ENCODE data around the gene TSPAN33. TPM values are rescaled to one million over a fixed set of nuclear protein-coding genes. Genes with fewer than 3 reads are reported as not detected.

TSPAN33 gene, protein sequence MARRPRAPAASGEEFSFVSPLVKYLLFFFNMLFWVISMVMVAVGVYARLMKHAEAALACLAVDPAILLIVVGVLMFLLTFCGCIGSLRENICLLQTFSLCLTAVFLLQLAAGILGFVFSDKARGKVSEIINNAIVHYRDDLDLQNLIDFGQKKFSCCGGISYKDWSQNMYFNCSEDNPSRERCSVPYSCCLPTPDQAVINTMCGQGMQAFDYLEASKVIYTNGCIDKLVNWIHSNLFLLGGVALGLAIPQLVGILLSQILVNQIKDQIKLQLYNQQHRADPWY
- 0.39 and 0.43 TPM in 2 replicates for total RNA-seq

DNA sequence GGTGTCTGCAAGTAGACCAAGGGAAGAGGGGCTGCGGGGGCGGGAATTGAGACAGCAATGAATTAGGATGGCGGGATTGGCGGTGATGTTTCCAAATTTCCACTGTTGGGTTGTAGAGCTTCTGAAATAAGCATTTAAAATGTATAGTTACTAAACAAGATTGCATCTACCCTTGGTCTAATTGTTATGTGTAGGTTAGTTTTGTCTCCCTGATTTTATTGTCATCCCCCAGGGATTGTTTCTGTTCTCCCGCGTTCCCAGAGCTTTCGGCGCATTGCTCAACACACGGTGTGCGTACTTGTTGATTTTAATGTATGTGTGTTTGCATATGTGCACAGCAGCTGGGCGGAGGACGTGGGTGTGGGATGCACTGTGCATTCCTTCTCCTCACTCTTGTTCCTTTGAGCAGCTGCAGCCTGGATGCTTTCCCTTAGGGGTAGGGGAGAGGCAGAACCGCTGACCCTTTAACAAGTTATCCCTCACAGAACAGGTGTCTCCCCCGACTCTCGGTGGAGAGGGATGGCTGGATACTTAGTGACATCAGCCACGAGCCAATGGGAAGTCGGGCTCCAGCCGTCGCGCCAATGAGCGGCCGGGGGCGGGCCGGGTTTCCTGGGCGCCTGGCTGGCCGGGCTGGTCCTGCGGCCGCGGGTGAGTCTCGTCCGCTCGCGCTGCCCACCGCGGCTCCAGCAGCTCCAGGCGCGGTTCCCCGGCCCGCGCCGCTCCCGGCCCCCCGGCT is at the start of gene TSPAN33:
Gene TSPAN33, plus strand, starts transcription at position 613 of the 739 bp plus-strand sequence. CDS start 274 bp downstream, outside the sequence.

DNA sequence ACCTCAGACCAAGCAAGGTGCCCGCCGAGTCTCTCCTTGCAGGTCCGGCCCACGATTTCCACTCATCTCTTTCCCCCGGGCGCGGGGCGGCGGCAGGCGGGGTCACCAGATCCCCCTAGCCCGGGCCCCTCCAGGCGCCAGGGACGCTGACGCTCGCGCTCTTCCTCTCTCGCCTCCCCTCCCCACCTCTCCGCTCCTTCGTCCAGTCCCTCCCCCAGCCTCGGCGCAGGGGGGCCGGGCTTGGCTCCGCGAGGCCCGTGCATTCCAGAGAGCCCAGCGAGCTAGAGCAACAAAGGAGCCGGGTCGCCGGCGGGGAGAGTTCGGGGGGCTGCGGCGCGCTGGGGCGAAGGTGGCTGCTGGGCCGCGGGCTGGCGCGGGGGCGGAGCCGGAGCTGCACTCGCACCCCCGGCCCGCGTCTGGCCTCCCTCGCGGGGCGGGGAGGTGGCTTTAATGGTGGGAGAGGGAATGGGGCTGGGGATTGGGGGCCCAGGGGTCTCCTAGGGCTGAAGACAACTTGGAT is 43.9 kb downstream of the TSPAN33 start, which contains the start of gene SMO:
Gene SMO, plus strand, starts transcription at position 262 of the 520 bp plus-strand sequence. CDS start 519 bp downstream, outside the sequence.

Small RNA genes lying within 50 kb of the gene (small RNA-seq; reads per million reads assigned to genes)
- gene RNY1P11: 0.69 reads per million, percentile 25 among the genes with 10 or more reads in this experiment

Other genes with a start within 250 kb of the TSPAN33 start
- not detected in 2 replicates for gene KCP, start 234.0 kb upstream of the TSPAN33 start, total RNA-seq
- 0.22 and 0.26 TPM in 2 replicates for gene IRF5, start 206.8 kb upstream of the TSPAN33 start, total RNA-seq
- 47.3 and 57.4 TPM in 2 replicates for gene TNPO3, start 89.6 kb upstream of the TSPAN33 start, total RNA-seq
- gene SMO, start 43.9 kb downstream of the TSPAN33 start, total RNA-seq: 22.2 and 22.3 TPM in 2 replicates
- 11.1 and 16.5 TPM in 2 replicates for gene AHCYL2, start 80.3 kb downstream of the TSPAN33 start, total RNA-seq

Measured in articular chondrocyte of knee joint (primary cell).